NCI-H1417 treated with DMSO at 0.1 percent for 48 hours (cell line): ENCODE data around the gene PRKAG2.

Experiments
- DNase-seq: peaks from one replicate; lab custom pipeline; 2025; lab: John Stamatoyannopoulos, UW

Gene PRKAG2

GRCh38 chr7:151710646-151711434, 166.1 kb downstream of the PRKAG2 start:
- no peak for DNase-seq

- no peak for DNase-seq
Measured at GRCh38 chr7:151710121-151710640, 166.7 kb downstream of the PRKAG2 start.

- no peak for DNase-seq
Measured at GRCh38 chr7:151709141-151710038, 167.5 kb downstream of the PRKAG2 start.

GRCh38 chr7:151708610-151709009, 168.3 kb downstream of the PRKAG2 start:
- no peak for DNase-seq

GRCh38 chr7:151707757-151708156, 169.2 kb downstream of the PRKAG2 start:
- no peak for DNase-seq

GRCh38 chr7:151707105-151707469, 169.8 kb downstream of the PRKAG2 start:
- no peak for DNase-seq

GRCh38 chr7:151706277-151707104, 170.4 kb downstream of the PRKAG2 start:
- DNase-seq = no peak

- DNase-seq = no peak
Measured at GRCh38 chr7:151705636-151706276, 171.2 kb downstream of the PRKAG2 start.

GRCh38 chr7:151704960-151705635, 171.8 kb downstream of the PRKAG2 start:
- no peak for DNase-seq

GRCh38 chr7:151704299-151704959, 172.5 kb downstream of the PRKAG2 start:
- DNase-seq = no peak

GRCh38 chr7:151702961-151703360, 174.0 kb downstream of the PRKAG2 start:
- DNase-seq = no peak

- no peak for DNase-seq
Measured at GRCh38 chr7:151700586-151701165, 176.2 kb downstream of the PRKAG2 start.

- DNase-seq = no peak
Measured at GRCh38 chr7:151699928-151700319, 177.0 kb downstream of the PRKAG2 start.

GRCh38 chr7:151699147-151699927, 177.6 kb downstream of the PRKAG2 start:
- no peak for DNase-seq

GRCh38 chr7:151697942-151698341, 179.0 kb downstream of the PRKAG2 start:
- DNase-seq = no peak

- DNase-seq = no peak
Measured at GRCh38 chr7:151697515-151697895, 179.4 kb downstream of the PRKAG2 start.

GRCh38 chr7:151696721-151697514, 180.0 kb downstream of the PRKAG2 start:
- DNase-seq = peak; percentile 58

- no peak for DNase-seq
Measured at GRCh38 chr7:151695951-151696541, 180.9 kb downstream of the PRKAG2 start.
